HG03354 (cell line): ENCODE data around the gene LRRC36.
A peak's percentile ranks its signal among the peaks of the same experiment; 100 is the strongest.

Source experiments
- ATAC-seq: cut with Tn5 transposase; IDR thresholded peaks from one replicate; pipeline ENCODE4 v1.9.1; 2021; ENCODE audit warnings: mild to moderate bottlenecking; ENCODE audit not compliant: unreplicated experiment, poor library complexity, severe bottlenecking

Gene LRRC36

DNA sequence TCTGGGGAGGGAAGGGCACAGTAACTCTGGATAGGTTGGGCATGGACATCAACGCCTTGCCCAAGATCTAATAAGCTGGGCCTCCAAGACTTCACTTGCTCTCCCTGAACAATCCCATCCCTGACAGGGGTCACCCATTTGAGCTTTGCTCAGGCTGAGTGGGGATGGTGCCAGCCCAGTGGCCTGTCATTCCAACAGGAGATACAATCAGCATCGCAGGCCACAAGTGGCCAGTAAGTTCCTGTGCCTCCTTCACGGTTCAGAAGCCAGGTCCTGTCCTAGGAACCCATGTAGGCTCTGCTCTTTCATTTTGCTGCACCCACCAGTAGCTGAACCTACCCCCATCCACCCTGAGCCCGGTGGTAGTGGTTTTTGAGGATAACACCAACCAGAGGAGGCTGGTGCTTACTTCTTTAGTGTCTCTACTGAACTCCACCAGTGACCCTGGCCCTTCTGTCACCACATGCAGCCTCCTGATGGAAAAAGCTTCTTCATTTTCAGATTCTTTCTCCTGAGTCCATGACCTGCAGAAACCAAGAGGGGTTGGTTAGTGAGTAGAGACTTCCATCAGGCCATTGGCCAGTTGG, 32.4 kb upstream of the LRRC36 start:
- no peak for ATAC-seq

DNA sequence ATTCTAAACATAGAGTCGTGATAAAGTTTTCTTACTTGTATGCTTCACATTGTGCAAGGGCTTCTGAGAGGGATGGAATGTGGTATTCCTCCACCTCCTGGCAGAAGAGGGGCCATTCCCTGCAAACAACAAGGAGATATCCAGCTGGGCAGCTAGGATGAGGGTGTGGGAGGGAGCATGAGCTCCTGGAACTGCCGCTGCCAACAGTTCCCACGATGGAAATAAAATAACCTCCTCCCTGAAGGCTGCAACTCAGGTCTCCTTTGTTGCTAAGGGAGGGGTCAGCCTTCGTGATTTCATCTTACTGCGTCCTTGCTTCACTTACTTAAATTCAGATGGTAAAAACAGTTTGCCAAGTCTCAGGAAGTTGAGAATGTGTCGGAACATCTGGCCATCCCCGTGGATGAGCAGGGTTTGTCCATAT, 31.7 kb upstream of the LRRC36 start:
- no peak for ATAC-seq

DNA sequence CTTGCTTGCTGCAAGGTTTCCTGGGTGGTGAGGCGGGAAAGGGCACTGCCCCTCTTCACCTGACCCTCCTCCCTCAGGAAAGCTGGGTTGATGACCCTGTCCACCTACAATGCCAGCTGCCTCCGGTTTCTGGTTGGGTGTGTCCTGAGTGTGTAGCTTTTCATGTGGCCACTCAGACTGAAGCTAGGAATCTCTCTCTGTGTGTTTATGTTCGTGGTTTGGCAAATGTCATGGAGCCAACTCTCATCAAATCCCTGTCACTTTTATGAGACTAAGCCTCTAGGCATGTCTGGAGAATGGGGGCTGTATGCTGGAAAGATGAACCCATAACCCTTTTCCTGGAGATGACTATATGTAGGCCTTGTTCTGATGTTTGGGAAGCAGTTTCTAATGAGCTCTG, 30.2 kb upstream of the LRRC36 start:
- no peak for ATAC-seq

DNA sequence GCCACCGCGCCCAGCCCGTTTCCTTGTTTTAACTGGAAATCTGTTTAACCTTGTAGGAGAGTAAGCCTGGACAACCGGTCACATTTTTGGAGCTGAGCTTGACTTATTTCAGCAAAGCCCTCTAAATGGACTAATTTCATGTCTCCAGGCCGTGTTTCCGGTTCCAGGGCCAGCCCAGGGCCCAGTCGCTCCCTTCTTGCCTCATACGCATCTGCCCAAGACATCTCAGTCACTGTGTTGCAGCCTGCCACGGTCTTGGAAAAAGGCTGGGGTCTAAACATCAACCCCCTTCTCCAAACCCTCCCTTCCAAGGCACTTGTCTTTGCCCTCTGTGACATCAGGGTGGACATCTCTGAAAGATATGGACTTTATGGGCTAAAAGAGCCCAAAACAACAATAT, 28.3 kb upstream of the LRRC36 start:
- ATAC-seq: no peak

DNA sequence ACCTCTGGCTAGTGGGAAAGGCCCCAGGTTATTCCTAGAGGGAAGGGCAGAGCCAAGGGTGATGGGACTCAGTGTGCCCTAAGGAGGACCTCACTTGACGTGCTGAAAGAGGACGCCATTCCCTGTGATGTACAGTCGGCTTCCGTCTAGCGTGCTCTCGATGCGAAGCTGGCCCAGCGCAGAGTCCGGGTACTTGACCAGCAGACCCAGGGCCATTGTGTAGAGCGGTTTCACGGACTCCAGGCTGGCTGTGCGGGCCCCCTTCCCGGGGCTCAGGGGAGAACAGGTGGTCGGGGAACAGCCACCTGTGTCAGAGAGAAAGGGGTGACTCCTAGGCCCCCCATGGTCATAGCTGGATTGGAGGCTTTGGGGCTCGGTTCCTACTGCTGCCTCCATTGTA, 27.3 kb upstream of the LRRC36 start:
- ATAC-seq: no peak

DNA sequence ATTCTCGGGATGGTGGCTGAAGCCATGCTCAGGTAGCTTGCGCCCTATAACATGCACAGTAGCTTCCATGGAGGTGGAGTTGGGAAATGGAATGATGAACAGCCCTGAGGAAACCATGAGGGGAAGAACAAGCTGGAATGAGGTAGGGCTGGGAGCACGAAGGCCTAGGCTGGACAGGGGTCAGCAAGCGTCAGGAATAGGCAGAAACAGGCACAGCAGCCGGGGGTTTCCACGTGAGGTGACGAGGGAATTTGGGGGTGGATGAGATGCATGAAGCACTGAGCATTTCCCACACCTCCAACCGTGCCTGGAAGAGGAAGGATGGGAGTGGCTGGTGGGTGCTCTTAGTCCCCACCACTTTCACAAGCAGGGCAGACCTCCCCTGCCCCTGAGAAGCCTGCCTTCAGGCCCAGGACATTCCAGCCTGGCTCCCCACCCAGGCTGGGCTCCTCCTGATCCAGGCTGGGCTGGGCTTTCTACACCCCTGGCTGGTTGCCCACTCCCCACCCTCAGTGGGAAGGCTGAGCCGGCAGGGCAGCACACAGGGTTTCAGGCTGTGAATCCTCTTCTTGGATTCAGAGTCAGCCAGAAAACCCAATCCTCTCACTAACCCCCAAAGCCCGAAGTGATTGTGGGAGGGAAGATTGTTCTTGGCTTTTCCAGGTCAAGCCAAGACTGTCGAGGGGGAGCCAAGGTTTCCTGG, 25.4 kb upstream of the LRRC36 start:
- ATAC-seq: no peak

DNA sequence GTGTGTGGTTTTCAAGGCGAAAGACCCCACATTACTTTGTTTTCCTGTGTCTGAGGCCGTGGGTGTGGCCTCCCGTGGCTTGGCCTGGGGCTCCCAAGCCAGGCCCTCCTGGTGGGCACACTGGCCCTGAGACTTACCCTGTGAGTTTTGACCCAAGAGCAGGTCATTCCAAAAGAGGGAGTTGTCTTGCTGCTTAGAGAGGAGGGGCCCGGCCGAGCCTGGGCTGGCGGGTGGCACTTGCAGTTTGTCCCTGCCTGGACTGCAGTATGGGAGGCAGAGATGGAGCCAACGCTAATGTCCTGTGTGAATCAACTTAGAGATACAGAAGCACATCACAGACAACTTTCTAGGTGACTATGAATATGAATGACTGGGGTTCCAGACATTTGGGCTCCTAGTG, 24.5 kb upstream of the LRRC36 start:
- ATAC-seq: no peak

DNA sequence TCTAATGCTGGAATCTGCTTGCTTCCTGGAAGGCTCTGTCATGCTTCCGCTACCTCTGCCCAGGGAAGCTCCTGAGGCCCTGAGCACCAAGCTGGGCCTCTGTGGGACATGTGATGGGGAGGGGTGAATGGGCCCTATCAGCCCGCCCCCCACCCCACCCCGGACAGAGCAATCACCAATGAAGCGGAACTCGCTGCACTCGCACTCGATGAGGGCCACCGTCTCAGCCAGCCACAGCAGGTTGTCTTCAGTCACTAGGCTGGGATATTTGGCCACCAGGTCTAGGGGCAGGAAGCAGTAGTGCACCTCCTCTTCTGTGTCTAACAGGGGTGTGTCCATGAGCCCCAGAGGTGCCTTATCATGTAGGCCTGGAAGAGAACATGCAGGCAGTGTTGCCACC, 23.6 kb upstream of the LRRC36 start:
- no peak for ATAC-seq

DNA sequence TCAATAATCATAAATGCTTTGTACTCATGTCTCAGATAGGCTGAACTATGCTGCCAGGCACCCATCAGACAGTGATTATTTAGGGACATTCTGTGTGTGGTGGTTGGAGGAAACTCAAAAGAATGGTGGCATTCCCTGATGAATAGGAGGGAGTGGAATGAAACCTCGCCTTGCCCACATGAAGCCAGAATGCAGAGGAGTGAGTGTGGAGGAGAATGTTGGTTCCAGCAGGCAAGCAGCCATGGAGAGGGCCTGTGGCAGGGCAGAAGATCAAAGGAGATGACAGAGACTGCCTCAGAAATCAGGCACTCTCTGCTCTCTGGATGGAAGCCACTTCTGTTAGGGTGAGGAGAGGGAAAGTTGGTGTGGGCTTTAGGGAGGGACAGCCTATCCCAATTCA, 22.6 kb upstream of the LRRC36 start:
- ATAC-seq: no peak

DNA sequence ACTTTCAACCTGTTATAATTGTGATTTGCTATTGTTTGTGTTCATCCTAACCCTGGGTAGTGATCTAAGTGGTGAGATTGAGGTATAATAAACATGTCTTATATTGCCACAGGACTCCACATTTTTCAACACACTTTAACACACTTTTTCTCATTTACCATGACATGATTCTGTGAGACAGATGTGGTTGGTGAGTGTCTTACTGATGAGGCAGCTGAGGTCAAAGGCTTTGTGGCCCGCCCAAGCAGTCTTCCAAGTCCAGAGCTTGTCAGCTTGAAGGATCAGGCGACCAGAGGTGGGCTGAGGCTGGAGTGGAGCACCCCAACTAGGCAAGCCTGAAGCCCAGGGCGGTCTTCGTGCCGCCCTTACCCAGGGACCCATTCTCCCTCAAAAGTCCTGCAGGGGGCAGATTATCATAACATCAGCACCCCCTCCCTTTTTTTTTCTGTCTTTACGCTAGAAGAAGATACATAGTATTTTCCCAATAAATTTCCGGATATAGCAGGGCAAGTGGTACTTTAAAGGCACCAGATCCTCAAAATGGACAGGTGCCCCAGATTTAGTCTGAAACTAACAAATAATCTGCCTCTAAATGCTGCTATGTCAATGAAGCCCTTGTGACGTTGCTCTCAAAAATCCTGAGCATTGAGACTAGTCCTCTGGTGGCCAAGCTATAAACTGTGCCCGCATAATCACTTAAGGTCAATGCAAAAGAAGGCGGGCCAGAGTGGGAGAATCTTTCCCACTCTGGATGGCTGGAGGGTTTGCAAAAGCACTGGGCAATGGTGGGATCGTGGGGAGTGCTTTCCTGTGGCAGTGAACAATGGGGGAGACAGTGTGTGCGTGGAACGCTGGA, 21.2 kb upstream of the LRRC36 start:
- no peak for ATAC-seq

DNA sequence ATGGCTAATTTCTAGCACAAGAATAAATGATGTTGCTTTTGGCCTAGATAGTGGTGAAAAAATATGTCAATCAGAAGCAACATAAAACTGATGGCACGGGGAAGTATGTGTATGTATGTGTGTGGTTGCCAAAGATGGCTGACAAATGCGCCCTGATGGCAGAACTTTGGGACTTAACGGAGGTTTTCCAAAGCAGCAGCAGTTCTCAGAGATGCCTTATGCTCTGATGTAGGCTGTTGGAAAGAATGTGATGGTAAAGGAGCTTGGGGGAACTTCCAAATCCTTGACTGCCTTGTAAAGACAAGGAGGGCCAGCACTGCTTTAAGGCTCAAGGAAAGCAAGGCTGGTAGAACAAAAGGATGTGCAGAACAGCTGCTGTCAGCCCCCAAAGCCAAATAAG, 16.1 kb upstream of the LRRC36 start:
- ATAC-seq: no peak

DNA sequence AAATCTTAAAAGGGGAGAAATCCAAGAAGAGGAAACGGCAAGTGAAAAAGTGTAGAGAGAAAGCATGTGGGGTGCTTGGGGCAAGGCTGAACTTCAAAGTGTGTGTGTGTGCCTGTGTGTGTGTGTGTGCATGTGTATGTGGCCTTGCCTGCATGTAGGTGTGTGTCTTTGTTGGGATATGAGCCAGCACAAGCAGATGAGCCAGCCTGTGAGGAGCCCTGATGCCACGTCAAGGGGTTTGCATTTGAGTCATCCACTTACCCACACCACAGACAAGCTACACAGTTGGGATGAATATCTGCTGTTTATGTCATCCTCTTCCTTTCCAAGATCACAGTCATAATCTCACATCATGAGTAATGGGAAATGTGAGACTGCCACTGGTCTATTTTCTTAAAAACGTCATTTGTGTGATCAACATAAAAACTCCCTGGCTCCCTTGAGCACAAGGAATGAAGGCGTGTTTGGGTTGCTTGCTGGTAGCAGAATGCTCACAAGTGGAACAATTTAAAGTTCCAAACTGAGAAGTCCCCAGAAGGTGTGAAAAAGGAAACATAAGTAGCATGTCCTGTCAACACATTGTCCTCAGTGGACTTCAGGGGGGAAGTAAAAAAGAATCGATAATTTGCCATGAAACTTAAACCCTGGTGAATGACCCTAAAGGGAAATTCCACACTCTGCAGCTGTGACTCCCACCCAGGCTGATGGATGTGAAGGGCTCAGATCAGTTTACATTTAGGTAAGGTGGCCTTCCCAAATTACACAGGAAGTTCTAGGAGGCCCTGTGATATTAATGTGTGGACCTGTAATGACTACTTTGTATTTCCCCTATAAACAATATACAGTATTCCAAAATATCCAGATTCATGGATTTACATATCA, 14.8 kb upstream of the LRRC36 start:
- ATAC-seq: peak; percentile 80

DNA sequence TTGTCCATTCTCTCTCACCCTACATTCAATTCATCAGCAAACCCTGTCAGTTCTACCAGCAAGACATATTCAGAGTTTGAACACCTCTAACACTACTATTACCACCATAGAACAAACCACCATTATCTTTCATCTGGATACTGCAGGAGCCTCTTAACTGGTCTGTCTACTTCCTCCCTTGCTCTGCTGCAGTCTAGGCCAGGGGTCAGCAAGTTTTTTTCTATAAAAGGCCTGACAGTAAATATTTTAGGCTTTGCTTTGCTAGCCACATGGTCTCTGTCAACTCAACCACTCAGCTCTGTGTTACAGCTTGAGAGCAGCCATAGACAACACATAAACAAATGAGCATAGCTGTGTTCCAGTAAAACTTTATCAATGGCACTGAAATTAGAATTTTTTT, 13.9 kb upstream of the LRRC36 start:
- no peak for ATAC-seq

DNA sequence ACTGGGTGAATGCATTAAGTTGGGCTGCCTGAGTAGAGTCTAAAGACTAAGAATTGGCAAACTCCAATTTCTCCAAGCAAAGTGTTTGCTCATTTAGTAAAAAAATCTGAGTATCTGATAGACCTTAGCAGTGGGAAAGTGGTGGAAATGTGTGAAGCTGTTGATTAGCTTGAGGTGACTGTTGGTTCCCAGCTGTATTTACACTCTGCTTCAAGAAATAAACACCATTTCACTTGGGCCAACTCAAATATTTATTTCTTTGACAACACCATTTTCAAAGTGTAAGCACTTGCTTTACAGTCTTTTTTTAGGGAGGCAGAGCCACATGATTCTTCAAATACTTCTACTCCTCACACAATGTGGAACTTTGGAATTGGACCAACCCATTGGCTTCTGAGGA, 8.8 kb upstream of the LRRC36 start:
- no peak for ATAC-seq

DNA sequence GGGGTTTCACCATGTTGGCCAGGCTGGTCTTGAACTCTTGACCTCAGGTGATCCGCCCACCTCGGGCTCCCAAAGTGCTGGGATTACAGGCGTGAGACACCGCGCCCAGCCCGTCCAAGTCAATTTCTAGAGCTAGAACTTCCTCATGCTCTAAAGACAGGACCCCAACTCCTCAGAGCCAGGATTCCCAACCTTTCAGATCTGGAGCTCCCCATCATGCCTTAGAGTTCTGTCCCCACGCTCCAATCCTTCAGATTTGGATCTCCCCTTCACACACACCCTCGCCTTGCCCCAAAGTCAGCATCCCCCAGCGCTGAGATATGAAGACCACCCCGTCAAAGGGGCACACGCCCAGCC, 522 bp upstream of the LRRC36 start:
- no peak for ATAC-seq

DNA sequence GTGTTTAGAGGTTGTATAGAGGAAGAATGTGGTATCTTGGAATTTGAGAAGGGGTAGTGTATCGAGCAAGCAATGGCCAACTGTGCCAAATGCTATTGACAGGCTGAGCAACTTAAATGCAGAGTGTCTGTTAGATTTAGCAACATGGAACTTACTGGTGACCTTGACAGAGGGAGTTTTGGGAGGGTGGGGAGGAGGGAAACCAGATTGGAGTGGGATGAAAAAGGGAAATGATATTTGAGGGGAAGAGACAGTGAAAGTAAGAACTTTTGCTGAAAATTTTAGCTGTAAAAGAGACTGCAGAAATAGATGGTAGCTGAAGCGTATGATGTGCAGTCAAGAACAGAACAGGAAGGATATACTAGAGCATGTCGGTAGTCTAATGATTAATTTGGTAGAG, 1.1 kb downstream of the LRRC36 start:
- no peak for ATAC-seq

DNA sequence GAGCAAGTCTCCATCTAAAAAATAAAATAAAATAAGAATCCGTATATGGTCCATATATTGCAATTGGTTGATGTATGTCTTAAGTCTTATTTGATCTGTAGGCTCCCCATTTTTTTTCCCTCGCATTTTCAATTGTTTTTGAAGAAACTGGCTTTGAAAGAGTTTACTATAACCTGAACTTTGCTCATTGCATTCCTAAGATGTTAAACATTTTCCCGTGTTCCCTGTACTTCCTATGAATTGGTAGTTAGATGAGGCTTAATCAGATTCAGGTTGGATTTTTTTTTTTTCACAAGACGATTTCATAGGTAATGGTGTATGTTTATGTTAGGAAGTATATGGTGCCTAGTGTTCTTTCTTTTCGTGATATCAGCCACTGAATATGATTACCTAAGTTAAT, 3.3 kb downstream of the LRRC36 start:
- ATAC-seq: no peak

DNA sequence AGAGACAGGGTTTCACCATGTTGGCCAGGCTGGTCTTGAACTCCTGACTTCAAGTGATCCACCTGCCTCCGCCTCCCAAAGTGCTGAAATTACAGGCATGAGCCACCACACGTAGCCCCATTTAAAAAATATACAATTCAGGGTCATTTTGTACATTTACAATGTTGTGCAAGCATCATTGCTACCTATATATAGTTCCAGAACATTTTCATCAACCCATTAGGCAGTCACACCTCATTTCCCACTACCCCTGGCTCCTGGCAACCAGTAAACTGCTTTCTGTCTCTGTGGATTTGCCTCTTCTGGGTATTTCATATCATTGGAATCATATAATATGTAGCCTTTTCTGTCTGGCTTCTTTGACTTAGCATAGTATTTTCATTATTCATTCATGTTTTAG, 6.7 kb downstream of the LRRC36 start:
- ATAC-seq: no peak

DNA sequence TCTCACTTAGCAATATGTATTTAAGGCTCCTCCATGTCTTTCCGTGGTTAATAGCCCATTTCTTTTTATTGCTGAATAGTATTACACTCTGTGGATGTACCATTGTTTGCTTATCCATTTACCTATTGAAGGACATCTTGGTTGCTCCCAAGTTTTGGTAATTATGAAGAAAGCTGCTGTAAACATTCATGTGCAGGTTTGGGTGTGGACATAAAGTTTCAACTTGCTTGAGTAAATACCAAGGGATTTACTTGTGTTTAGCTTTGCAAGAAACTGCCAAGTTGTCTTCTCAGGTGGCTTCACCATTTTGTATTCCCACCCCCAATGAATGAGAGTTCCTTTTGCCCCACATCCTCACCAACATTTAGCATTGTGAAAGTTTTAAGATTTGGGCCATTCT, 9.5 kb downstream of the LRRC36 start:
- ATAC-seq: no peak

DNA sequence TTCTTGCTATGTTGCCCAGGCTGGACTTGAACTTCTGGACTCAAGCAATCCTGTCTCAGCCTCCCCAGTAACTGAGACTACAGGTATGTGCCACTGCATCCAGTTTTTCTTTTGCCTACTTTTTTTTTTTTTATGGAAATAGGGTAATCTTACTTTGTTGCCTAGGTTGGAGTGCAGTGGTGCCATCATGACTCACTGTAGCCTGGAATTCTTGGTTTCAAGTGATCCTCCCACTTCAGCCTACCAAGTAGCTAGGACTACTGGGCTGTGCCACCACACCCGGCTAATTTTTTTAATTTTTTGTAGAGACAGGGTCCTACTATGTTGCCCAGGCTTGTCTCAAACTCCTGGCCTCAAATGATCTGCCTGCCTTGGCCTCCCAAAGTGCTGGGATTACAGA, 10.0 kb downstream of the LRRC36 start:
- ATAC-seq: no peak
